Measurements from ENCODE around the gene SLC17A7.
A peak's percentile ranks its signal among the peaks of the same experiment; 100 is the strongest.
"Not testable (repeated sequence)": the region's sequence is repeated elsewhere in the genome, so short reads cannot be mapped to it uniquely, and the experiment has no call there.

SLC17A7 gene

DNA sequence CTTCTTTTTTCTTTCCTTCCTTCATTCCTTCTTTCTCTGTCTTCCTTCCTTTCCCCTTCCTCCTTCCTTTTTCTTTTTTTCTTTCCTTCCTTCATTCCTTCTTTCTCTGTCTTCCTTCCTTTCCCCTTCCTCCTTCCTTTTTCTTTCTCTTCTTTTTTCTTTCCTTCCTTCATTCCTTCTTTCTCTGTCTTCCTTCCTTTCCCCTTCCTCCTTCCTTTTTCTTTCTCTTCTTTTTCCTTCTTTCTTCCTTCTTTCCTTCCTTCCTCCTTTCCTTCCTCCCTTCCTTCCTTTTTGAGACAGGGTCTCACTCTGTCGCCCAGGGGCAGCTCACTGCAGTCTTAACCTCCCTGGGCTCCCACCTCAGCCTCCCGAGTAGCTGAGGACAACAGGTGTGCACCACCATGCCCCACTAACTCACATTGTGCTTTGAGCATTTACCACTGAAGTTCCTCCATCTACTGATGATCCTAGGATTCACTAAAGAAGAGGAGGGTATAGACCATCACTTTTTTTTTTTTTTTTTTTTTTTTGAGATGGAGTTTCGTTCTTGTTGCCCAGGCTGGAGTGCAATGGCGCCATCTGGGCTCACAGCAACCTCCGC lies 2.9 kb upstream of the SLC17A7 start:
- DNase-seq (ENCODE audit: low read depth, low spot score) = not testable (repeated sequence)

DNA sequence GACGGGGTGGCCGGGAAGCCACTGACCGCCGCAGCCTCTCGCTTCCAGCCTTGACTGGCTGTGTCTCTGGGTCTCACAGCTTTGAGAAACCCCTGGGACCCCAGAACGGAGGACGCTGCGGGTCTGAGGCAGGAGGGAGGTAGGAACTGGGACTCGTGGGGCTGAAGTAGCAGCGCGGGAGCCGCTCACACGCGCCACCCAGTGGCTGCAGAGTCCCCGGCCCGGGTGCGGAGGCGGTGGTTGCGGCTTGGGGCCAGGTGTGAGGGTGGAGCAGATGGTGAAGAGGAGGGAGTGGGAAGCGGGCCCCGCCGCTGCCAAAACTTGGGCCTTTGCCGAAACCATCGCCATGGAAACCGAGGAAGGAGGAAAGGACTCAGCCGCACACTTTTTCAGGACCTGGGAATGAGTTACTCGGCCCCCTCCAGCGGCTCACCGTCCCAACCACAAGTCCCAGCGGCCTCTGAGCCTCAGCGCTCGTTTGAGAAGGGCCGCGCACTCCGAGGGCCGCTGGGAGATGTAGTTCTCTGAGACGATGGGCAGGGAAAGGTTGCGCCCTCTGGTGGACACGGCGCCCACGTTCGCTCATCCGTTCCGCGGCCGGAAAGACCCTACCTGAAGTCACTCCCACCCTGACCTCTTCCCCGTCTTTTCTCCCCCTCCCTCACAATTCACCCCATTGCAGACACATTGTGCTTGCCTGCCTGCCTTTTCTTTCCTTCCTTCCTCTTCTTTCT lies 2.2 kb upstream of the SLC17A7 start:
- DNase-seq (ENCODE audit: low read depth, low spot score) = no peak

DNA sequence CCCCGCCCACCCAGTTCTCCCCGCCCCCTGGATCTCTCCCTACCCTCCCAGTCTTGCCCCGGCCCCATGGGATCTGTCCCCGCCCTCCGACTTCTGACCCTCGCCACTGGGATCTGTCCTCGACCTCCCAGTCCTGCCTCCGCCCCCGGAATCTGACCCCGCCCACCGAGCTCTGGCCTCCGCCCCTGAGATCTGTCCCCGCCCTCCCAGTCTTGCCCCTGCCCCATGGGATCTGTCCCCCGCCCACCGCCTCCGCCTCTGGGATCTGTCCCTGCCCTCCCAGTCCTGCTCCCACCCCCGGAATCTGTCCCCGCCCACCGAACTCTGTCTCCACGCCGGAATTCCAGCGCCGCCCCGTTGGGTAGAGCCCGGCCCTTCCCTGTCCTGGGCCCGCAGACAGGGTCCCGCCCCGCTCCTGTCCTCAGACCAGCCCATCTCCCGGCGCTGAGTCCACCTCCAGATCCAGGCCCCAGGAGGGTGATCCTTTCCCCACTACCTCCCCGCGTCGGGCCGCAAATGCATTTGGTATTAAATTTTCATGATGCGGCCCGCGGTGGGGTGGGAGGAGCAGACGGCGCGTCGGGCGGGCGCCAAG lies 1.5 kb upstream of the SLC17A7 start:
- peak; percentile 74 for DNase-seq (ENCODE audit: low read depth, low spot score)

DNA sequence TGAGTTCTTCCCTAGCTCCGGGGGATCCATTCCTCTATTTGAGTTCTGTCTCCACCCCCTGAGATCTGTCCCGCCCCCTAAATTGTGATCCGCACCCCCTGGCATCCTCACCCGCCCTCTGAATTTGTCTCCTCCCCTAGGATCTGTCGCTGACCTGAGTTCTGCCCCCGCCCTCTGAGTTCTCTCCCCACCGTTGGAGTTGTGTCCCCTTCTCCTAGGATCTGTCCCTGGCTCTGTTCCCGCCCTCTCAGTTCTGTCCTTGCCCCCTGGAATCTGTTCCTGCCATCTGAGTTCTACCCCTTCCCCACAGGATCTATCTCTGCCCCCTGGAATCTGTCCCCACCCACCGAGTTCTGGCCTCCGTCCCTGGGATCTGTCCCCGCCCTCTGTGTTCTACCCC lies 1.0 kb upstream of the SLC17A7 start:
- no peak for DNase-seq (ENCODE audit: low read depth, low spot score)

DNA sequence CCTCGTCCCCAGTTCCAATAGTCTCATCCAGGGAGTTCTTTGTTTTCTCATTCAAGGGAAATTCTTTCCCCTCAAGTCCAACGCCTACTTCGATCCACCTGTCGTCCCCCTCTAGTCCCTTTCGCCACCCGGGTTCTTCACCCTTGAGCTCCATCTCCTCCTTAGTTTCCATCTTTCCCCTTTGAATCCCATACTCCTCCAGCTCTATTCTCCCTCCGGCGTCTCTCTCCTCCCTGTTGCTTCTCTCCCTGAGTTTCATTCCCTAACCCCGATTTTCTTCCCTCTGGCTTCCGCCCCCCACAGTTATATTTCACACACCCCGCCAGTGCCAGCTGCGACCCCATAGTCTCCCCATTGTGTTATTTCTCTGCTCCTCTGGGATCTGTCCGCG lies 628 bp upstream of the SLC17A7 start:
- DNase-seq (ENCODE audit: low read depth, low spot score) = no peak

DNA sequence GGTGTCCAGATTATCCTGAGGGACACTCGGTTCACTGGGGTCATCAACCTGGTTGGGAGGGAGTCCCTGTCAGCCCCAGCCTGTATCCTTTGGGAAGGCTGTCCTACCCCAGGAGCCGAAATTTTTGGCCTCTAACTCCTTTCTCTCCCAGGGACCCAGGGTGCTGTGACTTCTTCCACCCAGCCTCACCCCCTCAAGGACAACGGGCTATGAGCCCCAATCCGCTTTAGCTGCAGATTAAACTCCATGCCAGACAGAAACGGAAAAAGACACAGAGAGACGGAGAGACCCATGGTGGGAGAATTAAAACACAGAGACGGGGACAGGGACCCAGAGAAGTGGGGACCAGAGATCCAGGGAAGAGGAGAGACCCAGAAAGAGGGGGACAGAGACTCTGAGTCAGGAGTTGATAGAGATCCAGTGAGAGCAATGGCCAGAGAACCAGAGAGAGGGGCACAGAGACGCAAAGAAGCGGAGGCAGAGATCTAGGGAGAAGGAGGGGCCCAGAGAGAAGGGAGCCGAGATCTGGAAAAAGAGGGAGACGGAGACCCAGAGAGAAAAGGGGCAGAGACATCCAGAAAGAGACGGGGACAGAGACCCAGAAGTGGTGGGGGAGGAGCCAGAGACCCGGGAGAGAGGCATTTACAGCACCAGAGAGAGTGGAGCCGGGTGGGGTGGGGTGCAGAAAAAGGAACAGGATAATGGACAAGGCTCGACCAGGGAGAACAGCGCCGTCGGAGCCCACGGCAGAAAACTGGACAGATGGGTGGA lies 703 bp downstream of the SLC17A7 start:
- DNase-seq (ENCODE audit: low read depth, low spot score) = no peak

DNA sequence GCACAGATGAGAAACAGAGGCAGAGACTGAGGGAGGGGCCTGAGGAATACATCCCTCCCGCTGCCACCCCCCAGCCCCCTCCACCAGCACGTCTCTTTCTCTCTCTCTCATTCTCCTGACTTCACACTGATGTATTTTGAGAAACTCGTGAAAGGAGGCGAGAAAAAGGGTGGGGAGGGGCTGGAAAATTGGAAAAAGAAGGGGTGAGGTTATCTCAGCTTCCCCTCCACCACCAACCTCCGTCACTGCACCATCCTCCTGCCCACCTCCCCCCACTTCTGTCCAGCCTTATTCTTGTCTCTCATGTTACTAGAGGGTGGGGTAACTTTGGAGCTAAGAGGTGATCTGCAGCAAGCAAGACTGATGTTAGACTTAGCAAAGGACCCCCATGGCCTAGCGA lies 1.5 kb downstream of the SLC17A7 start:
- no peak for DNase-seq (ENCODE audit: low read depth, low spot score)

DNA sequence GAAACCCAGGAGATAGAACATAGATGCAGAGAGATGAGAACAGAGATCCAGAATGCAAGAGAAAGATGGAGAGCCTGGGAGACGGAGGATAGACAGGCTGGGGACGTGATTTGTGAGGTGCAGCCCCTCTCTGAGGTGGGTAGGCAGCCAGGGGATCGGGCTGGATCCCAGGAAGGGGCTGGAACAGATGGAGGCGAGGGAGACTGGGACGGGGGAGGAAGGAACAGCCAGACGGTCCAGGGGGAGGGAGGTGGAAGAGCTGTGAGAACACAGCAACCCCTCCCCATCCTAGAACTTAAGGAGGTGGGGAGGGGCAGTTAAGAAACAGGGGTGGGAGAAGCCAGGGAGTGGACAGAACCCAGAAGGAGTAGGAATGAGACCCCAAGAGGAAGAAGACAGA lies 3.1 kb downstream of the SLC17A7 start:
- no peak for DNase-seq (ENCODE audit: low read depth, low spot score)

DNA sequence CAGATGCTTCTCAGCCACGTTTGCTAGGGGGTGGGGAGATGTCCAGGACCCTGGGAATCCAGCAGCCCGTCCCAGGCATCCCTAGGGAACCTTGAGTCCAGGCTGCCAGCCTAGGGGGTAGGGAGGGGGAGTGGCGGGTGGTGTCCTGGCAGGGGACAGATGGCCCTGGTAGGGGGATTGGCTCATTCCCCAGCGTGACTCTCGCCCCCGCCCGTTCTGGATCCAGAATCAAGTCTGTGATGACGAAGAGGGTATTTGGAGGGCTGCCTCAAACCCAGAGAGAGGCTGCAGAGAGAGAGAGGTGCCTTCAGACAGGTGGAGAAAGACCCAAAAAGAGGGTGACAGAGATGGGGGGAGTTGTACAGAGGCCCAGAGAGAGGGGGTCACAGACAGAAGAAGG lies 4.1 kb downstream of the SLC17A7 start:
- no peak for DNase-seq (ENCODE audit: low read depth, low spot score)

DNA sequence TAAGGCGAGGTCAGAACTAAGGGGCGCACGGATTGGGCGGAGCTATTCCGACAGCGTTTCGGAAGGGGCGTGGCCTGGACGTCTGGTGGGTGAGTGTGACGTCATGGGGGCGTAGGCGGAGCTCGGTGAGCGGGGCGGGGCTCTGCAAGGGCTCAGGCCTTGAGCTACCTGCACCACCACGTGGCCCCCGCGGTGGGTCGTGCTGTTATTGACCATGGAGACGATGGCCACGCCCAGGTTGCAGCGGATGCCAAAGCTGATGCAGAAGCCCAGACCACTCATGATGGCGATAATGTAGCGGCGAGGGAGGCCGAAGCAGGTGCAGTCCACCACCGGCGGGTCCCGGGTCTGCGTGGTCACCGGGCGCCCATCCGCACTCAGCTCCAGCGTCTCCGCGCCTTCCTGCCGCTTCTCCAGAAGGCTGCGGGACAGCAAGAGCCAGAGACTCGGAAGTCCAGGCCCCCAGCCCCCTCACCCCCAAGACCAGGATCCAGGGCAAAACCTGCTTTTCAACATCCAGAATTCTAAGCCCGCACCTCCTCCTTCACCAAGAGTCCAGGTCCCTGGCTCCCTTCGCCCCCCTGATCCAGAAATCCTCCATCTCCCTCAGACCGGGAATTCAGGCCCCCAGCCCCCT lies 4.8 kb downstream of the SLC17A7 start:
- DNase-seq (ENCODE audit: low read depth, low spot score) = no peak

DNA sequence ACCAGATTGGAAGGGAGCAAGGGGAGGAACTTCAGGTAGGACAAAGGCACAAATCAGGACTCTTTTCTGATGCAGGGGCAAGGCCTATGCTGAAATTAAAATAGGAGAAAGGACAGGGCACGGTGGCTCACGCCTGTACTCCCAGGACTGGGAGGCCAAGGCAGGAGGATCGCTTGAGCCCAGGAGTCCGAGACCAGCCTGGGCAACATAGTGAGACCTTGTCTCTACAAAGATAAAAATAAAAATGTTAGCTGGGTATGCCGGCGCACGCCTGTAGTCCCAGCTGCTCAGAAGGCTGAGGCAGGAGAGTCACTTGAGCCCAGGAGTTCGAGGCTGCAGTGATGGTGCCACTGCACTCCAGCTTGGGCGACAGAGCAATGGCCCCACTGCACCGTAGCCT lies 5.7 kb downstream of the SLC17A7 start:
- no peak for DNase-seq (ENCODE audit: low read depth, low spot score)

DNA sequence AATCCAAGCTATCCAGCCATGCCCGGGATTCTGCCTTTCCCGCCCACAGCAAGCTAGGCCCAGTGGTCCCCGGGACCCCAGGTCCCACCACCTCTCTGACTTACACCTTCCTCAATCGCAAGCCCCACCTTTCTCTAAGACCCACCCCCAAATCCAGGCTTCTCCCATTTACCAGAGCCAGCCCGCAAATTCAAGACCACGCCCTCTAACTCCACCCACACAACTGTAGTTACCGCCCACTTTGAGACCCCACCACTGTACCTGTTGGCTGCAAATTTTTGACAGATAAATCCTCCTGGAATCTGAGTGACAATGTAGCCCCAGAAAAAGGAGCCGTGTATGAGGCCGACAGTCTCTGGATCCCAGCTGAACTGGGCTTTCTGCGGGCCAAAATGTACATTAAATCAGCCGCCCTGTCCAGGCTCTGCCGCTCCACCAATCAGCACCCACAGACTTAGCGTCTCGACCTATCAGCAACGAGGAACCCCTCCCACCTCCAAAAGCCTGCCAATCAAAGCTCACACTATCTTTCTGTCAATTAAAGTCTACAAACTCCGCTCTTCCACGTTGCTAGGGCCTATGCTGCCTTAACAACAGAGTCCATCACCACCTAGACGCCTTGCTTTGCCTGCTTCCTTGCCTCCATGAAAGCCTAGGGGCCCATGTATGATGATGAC lies 6.3 kb downstream of the SLC17A7 start:
- DNase-seq (ENCODE audit: low read depth, low spot score) = no peak

DNA sequence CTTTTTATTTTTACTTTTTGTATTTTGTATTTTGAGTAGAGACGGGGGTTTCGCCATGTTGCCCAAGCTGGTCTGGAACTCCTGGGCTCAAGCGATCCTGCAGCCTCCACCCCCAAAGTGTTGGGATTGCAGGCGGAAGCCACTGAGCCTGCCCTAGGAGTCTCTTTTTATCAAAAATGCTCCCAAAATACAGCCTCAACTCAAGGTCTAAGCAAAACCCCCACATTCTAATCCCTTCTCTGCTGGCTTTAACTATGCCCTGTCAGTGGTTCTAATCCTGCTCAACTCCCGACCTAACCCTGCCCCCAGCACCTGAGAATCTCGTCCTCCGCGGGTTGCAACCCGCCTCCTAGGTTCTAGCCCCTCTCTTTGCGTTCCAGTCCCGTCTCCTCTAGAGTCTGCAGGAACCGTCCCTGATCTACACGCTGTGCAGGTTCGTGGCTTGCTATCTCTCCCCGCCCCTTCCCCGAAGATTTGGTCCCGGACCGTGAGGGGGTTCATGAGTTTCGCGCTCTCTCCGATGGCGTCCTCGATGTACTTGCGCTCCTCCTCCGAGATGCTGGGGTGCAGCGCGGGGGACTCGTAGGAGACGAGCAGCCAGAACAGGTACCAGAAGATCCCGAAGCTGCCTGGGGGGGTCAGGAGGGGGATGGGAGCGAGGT lies 8.0 kb downstream of the SLC17A7 start:
- no peak for DNase-seq (ENCODE audit: low read depth, low spot score)

DNA sequence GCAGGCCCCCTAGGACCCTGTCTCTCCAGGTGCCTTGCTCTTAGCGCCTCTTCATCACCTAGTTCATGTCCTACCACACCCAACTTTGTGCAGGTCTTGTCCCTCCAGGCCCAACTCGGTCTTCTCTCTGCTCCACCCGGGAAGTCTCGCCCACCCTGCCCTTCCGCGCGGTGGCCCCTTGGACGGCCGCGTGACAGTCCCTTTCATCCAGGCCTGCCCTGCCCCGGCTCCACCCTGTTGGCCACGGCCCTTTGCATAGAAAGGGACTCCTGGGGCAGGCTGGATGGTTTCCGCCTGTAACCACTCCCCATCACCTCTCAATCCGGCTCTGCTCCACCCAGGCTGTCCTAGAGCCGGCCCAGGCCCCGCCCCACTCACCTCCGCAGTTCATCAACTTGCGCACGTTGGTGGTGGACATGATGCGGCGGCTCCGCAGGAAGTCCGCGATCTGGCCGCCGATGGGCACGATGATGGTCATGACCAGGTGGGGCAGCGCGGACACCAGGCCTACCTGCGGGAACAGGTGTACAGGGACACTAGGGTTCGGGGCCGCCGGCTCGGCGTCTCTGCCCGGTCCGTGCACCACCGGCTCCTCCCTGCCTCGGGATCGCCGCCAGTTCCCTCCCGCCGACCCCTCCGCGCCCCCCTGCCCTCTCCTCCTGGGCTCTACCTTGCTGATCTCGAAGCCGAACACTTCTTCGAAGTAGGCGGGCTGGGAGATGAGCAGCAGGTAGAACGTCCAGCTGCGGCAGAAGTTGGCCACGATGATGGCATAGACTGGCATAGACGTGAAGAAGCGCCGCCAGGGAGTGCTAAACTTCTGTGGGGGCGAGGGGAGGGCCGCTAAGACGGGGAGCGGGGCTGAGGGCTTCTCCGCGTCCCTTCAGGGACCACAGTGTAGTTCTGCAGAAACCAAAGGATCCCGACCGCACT lies 8.9 kb downstream of the SLC17A7 start:
- DNase-seq (ENCODE audit: low read depth, low spot score) = no peak

DNA sequence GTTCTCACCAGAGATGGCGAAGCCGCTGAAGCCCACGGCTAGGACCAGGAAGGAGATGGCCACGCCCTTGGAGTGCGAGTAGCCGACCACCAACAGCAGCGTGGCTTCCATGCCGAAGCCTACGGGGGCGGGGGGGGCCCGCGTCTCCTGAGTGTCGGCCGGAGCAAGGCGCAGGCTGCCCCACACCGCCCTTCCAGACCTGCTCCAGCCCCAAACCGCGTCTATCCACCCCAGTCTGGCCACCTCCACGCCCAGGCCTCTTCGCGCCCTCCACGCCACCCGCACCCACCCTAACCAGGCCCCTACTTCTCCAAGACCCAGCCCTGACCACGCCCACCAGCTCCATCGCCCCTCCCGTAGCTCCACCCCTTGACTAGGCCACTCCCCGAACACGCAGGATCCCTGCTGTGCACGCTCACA lies 10.0 kb downstream of the SLC17A7 start:
- no peak for DNase-seq (ENCODE audit: low read depth, low spot score)

DNA sequence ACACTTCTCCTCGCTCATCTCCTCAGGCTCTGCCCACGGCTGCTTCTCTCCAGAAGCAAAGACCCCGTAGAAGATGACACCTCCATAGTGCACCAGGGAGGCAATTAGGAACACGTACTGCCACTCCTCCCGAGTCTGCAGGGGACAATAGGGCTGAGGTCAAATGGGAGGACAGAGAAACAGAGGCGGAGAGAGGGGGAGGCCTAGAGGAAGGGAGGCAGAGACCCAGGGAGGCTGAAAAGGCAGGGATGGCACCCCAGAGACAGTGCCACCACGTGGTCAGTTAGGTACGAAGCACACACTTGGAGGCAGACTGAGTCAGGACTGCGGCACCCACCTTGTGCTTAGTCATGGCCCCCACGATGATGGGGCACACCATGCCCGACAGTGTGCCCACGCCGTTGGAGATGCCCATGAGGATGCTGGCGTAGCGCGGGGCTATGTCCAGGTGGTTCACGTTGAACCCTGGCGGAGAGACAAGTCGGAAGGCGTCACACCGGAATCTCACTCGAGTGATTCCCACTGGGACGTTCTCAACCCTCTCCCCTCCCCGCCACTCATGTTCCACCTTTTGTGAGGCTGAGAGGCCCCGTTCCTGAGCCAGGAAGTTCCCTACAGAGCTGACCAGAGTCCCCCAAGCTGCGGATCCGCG lies 10.5 kb downstream of the SLC17A7 start:
- no peak for DNase-seq (ENCODE audit: low read depth, low spot score)

DNA sequence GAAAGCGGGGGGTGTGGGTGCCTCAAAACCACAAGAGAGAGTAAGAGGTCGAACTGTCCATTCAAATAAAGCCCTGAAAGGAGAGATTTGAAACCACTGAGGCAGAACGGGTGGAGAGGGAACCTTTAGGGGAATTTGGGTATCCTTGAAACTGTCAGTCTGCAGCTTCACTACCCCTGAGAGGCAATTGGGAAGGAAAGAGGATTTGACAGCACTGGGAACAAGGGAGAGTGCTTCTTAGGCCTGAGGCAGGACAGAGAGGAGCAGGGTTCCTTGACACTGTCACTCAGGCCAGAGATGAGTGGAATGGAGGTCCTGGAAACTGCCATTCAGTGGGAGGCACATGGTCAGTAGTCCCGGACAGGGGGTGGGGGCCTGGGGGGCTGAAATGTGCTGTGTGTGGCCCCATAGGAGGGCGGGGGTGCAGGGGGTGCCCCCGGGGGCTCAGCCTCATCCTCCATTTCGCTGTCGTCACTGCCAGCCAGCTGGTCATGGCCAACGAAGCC lies 11.1 kb downstream of the SLC17A7 start:
- no peak for DNase-seq (ENCODE audit: low read depth, low spot score)

DNA sequence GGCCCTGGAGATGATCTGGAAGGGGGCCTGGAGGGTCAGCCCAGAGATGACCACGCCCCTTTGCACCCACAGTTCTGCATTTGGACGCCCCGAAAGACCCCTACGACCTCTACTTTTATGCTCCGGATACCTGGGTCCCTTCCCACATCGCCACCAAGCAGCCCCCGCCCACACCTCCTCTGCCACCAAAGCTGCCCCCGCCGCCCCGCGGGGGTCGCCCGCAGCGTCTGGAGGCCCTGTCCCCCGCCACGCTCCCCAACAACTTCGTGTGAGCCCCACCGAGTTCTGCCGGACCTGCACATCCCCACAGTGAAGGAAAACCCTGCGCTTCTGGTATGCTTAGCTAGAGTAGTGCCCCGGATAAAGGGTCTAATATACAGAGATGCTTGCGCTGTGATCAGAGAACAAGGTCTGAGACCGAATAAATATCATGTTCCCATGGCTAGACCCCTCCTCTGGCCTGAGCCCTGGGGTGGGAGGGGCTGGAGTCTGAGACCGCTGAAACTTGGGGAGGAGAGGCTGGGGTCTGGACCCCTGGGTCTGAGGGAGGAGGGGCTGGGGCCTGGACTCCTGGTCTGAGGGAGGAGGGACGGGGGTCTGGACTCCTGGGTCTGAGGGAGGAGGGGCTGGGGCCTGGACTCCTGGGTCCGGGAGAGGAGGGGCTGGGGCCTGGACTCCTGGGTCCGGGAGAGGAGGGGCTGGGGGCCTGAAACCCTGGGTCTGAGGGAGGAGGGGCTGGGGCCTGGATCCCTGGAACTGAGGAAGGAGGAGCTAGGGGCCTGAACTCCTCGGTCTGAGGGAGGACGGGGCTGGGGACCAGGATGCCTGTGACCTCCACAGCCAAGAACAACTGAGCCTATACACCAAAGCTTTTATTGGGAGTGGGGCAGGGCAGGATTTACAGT lies 12.5 kb downstream of the SLC17A7 start:
- no peak for DNase-seq (ENCODE audit: low read depth, low spot score)

Measured in iPS DF 19.7 (cell line).